HG03521 (cell line): ENCODE data around the gene MTMR1.

Experiments used
- ATAC-seq: cut with Tn5 transposase; IDR thresholded peaks from one replicate; pipeline ENCODE4 v1.9.1; 2021; ENCODE audit warnings: mild to moderate bottlenecking, moderate library complexity; ENCODE audit not compliant: unreplicated experiment

Gene MTMR1

GRCh38 chrX:150775569-150776350, 82.6 kb downstream of the MTMR1 start:
- ATAC-seq: no peak

- ATAC-seq: no peak
Measured at GRCh38 chrX:150777328-150777992, 84.3 kb downstream of the MTMR1 start.

GRCh38 chrX:150779385-150779784, 86.2 kb downstream of the MTMR1 start:
- ATAC-seq: no peak

GRCh38 chrX:150781677-150782076, 88.5 kb downstream of the MTMR1 start:
- ATAC-seq: no peak

GRCh38 chrX:150790021-150790420, 96.8 kb downstream of the MTMR1 start:
- no peak for ATAC-seq

- no peak for ATAC-seq
Measured at GRCh38 chrX:150792949-150793527, 99.8 kb downstream of the MTMR1 start.

GRCh38 chrX:150805736-150806135, 112.5 kb downstream of the MTMR1 start:
- ATAC-seq: no peak

GRCh38 chrX:150806827-150807226, 113.6 kb downstream of the MTMR1 start:
- no peak for ATAC-seq

- no peak for ATAC-seq
Measured at GRCh38 chrX:150813922-150814321, 120.7 kb downstream of the MTMR1 start.
